Sigmoid colon (tissue), 4 donors: ENCODE measurements around the gene LDLRAD4.

Source experiments
- CTCF ChIP-seq, 4 experiments: fragments of 450-650 bp in 3 of 4; fragments of 200-600 bp in 1 of 4; IDR thresholded peaks; one replicate each; pipeline ENCODE4 v1.5.1; 2016 to 2019; ENCODE audit warnings: antibody characterized with exemption in 4 of 4, mild to moderate bottlenecking in 3 of 4, moderate library complexity in 2 of 4
- EP300 ChIP-seq, 4 donors: sonication (generic); formaldehyde crosslinking; IDR thresholded peaks; one replicate each; pipeline ENCODE4 v1.6.1; 2017; ENCODE audit warnings: antibody characterized with exemption in 4 of 4
- POLR2A ChIP-seq, 2 donors: fragments of 450-650 bp; IDR thresholded peaks; one replicate each; pipeline ENCODE4 v1.6.1; 2016; ENCODE audit warnings: antibody characterized with exemption in 2 of 2, mild to moderate bottlenecking in 2 of 2, moderate library complexity in 2 of 2
- POLR2AphosphoS5 ChIP-seq, 4 donors: sonication (generic); formaldehyde crosslinking; IDR thresholded peaks; one replicate each; pipeline ENCODE4 v1.6.1; 2017; ENCODE audit warnings: antibody characterized with exemption in 4 of 4

- TF ChIP-seq CTCF (IDR thresholded peaks at IDR 0.05) (no peak), POLR2AphosphoS5 (IDR thresholded peaks at IDR 0.05) (no peak), POLR2A (IDR thresholded peaks at IDR 0.05) (no peak), EP300 (IDR thresholded peaks at IDR 0.05) (no peak)
These were observed 11.3 kb upstream of the LDLRAD4 start for GRCh38 chr18:13207294-13207693.
